SK-N-DZ (cell line): ENCODE results near the gene KRT4.

Experiments
- DNase-seq: peaks from one replicate; pipeline ENCODE4 v3.0.0-alpha.2; 2015; ENCODE audit warnings: low spot score

Gene KRT4

GRCh38 chr12:52792185-52793029 is 21.5 kb downstream of the KRT4 start:
- DNase-seq: no peak

DNA sequence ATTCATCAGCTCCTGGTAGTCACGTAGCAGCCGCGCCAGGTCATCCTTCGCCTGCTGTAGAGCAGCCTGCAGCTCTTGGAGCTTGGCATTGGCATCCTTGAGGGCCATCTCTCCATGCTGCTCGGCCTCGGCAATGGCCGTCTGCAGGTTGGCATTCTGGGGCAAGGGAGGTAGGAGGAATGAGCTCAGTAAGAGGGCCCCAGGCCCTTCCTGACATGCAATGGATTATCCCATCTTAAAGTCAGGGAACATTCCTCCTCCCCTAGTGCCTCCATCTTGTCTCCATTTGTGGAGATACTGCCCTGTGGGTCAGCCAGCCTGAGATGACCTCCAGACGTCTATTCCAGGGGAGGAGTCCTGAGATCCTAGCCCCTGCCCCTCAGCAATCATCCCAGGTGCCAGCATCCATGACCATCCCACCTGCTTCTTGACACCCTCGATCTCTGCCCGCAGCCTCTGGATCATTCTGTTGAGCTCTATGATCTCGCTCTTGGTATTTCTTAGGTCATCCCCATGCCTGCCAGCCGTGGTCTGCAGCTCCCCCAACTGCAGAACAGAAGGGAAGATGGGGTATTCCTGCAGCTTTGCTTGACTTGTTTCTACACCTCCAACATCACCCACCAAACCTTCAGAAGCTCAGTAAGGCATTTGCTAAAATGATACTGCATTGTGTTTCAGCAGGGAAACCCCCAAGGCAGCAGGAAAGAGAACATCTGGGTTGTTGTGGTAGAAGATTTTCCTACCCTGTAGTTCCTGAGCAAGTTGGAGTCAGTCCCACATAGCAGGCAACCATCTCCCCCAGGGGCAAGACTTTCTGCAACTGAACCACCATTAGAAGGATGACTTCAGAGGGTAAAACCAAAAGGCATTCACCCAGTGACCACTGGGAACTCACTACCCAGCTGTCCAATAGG is 22.4 kb downstream of the KRT4 start:
- DNase-seq: no peak

DNA sequence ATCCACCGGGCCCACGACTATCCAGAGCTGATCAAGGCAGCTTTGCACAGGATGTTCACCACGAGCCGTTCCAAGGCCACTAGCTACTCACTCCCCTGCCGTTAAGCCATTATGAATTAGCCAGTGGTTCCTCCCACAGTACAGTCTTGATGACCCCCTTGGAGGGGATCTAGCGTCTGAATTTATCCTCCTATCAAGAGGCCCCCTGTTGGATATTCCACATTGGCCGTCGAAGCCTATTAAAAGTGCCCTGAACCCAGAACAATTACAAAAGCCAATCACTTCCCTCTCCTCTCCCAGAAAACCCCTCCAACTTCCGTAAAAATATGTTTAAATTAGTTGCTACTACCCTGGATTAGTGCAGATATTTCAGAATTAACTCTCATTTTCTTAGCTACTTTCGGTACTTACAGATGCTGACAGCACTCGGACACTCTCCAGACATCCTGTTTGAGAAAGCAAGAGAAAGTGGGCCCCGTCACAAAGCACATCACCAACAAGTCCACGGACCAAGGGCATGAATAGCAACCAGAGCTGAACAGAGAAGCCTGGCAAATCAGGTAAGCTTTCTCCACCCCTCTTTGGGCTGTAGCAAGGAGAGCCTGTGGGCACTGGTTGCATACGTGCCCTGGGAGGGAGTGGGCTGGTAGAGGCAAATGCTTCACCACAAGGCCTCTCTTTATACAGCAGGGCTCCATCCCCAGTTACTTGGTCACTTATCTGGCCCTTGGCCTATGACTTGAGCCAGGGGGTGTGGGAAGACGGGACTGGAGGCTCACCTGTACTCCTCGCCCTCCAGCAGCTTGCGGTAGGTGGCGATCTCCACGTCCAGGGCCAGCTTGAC is 23.3 kb downstream of the KRT4 start:
- DNase-seq: no peak

GRCh38 chr12:52789637-52790426 is 24.1 kb downstream of the KRT4 start:
- DNase-seq: no peak

DNA sequence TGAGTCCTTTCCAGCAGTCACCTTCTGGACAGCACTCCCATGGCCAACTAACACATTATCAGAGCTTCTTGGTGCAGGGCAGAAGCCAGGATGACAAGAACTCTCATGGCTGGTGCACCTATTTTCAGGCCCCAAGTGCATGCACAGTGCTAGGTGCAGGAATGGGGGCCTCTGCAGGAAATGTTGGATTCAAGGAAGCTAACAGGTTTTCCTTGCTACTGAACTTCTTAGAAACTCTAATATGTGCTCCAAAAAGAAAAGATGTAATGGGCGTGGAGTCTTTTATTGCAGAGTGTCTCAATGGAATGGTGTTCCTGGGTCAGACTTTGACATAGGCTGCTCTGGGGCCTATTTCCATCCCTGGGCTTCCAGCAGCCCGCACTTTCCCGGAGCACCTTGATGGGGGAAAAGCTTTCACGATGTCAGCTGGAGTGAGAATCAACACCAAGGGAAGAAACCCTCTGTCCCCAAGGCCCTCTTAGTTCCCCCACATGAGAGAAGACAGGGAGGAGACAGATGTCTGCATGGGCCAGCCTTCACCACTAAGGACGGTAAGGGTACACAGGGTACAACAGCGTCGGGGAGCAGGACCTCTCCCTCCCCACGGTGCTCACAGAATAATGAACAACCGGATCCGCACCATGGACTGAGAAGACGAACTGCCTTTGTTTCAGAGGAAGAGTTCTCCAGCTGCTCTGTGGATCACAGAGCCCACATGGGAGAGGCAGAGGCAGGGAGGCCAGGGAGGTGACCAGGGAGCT is 24.9 kb downstream of the KRT4 start:
- DNase-seq: no peak

- DNase-seq: no peak
Measured at GRCh38 chr12:52788192-52788875, 25.6 kb downstream of the KRT4 start.

DNA sequence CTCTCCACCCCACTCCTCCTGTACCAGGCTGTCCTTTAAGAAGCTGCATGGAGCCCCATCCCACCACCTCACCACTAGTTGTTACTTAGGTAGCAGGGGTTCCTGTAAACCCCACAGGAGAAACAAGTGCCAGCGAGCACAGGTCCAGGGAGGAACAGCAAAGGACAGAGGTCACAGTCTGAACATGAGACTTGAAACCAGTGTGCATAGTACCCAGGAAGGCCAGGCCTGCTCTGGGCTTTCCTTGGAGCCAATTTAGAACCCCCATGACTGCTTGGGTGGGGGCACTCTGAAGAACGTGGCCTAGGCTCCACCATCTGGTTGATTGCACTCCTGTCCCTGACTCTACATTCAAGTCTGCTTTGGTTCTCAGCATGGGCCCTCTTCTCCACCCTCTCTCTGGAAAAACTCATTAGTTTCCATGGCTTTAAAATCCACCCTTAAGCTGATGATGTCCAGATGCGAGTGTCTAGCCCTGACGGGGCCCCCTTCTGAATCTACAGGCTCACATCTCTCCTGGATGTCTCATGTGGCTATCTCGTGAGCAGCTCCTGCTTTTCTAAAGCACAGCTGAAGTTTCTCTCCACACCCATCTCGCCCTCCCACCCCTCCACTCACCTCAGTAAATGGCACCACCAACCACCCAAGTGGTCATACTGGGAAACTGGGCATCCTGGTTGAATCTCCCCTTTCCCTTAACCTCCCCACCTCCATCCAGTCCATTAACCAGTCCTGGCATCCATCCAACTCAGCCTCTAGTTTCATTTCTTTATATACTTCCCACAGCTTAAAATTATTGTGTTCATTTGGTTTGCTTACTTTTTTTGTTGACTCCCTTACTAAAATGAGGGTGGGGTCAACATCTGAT is 26.4 kb downstream of the KRT4 start:
- DNase-seq: no peak

DNA sequence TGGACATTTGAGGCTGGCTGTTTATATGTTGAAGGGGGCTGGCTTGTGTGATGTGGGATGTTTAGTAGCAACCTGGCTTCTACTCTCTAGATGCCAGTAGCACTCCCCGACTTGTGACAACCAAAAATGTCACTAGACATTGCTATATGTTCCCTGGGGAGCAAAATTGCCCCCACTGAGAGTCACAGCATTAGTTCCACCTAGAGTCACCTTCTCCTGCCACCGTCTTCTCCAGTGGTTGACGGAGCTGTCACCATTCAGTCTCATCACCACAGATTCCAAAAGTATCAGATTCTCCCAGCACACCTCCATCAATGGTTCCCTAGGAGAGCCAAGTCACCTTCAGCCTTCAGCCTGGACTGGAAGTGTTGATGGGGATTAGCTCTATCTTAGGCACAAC is 29.0 kb downstream of the KRT4 start:
- DNase-seq: no peak

- DNase-seq: no peak
Measured at GRCh38 chr12:52783563-52784316, 30.2 kb downstream of the KRT4 start.

GRCh38 chr12:52782502-52782901 is 31.4 kb downstream of the KRT4 start:
- no peak for DNase-seq

GRCh38 chr12:52781399-52782082 is 32.4 kb downstream of the KRT4 start:
- DNase-seq: no peak

- DNase-seq: no peak
Measured at GRCh38 chr12:52779914-52780313, 34.0 kb downstream of the KRT4 start.

DNA sequence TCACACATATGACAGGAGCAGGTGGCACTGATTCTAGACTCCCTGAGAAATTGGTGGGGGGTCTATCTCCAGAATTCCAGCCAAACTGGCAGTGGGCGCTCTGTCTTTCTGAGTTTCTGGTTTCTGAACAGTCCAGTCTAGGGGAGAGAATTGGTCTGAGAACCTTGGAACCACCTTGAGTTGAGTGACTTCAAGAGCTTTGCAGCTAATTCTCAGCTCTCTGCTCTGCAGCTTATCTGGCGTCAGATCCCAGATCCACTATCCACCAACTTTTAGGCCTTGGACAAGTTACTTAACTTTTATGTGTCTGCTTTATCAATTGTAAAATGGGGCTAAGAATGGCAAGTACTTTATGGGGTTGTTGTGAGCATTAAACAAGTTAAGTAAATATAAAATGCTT is 35.1 kb downstream of the KRT4 start:
- DNase-seq: no peak

GRCh38 chr12:52777566-52777965 is 36.4 kb downstream of the KRT4 start:
- no peak for DNase-seq

DNA sequence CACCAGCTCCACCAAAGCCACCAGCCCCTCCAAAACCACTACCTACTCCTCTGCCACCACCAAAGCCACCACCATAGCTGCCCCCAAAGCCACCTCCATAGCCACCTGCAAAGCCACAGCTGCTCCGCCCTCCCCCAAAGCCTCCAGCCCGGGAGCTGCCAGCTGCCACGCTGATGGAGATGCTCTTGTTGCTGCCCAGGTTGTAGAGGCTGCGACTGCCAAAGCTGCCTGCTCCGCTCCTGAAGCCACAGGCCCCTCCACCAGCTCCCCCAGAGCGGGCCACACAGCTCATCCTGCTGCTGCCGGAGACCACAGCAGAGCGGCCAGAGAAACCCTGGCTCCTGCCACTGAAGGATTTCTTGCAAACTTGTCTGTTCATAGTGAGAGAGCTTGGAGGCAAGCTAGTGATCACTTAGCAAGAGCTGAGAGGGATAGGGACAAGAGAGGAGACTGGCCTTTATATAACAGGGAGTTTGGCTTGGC is 37.0 kb downstream of the KRT4 start, which contains the start of gene KRT76:
Gene KRT76 (minus strand): TSS at position 433 of the 483 bp plus-strand sequence. CDS start 54 bp downstream, at position 379.
- DNase-seq: no peak

GRCh38 chr12:52776435-52776834 is 37.5 kb downstream of the KRT4 start:
- no peak for DNase-seq
